Fibroblast of lung (primary cell): Measurements from ENCODE around the gene DNAJB6. TPM values are rescaled to one million over a fixed set of nuclear protein-coding genes. Genes with fewer than 3 reads are reported as not detected.

Source experiments
- DNase-seq, 2 donors: peaks; one replicate each; pipeline versions ENCODE4 v3.0.0 to v3.0.0-alpha.2; 2010; ENCODE audit warnings: low read depth in 2 of 2
- H2AFZ ChIP-seq: 2 replicates; pipeline ENCODE4 v1.5.1; 2012; ENCODE audit warnings: low read length, control low read depth, inconsistent platforms
- H3K27ac ChIP-seq: 2 replicates; pipeline ENCODE4 v1.5.1; 2011; ENCODE audit warnings: low read length, control low read depth; ENCODE audit not compliant: insufficient read depth
- H3K27me3 ChIP-seq: 2 replicates; pipeline ENCODE4 v1.5.1; 2011; ENCODE audit warnings: mild to moderate bottlenecking, low read length; ENCODE audit not compliant: control insufficient read depth, insufficient read depth
- H3K36me3 ChIP-seq: 2 replicates; pipeline ENCODE4 v1.5.1; 2011; ENCODE audit warnings: low read length; ENCODE audit not compliant: control insufficient read depth, insufficient read depth
- H3K4me1 ChIP-seq: 2 replicates; pipeline ENCODE4 v1.5.1; 2011; ENCODE audit warnings: low read length; ENCODE audit not compliant: control insufficient read depth, insufficient read depth; ENCODE audit errors: extremely low read depth
- H3K4me2 ChIP-seq: 2 replicates; pipeline ENCODE4 v1.5.1; 2011; ENCODE audit warnings: low read length, control low read depth; ENCODE audit not compliant: insufficient read depth; ENCODE audit errors: extremely low read depth
- H3K4me3 ChIP-seq, 4 experiments: fragments of 200-600 bp in 1 of 4; sonication (generic) in 1 of 4; replicated peaks in 1 of 4; 2 replicates each; pipeline ENCODE4 v1.5.1; 2011 to 2016; ENCODE audit warnings: low read length in 4 of 4, low read depth in 3 of 4, mild to moderate bottlenecking in 3 of 4, control low read depth in 2 of 4, inconsistent platforms in 1 of 4, mixed read lengths in 1 of 4; ENCODE audit not compliant: insufficient read depth in 1 of 4; ENCODE audit errors: control extremely low read depth in 1 of 4
- H3K79me2 ChIP-seq: 2 replicates; pipeline ENCODE4 v1.5.1; 2012; ENCODE audit warnings: mild to moderate bottlenecking, low read length, inconsistent platforms; ENCODE audit not compliant: control insufficient read depth, insufficient read depth
- H3K9ac ChIP-seq: 2 replicates; pipeline ENCODE4 v1.5.1; 2011; ENCODE audit warnings: mild to moderate bottlenecking, low read length, control low read depth; ENCODE audit not compliant: insufficient read depth
- H3K9me3 ChIP-seq: 2 replicates; pipeline ENCODE4 v1.5.1; 2012; ENCODE audit warnings: low read depth, low read length; ENCODE audit not compliant: control insufficient read depth, insufficient read depth
- H4K20me1 ChIP-seq: 2 replicates; pipeline ENCODE4 v1.5.1; 2011; ENCODE audit warnings: low read length; ENCODE audit not compliant: control insufficient read depth, insufficient read depth; ENCODE audit errors: extremely low read depth
- CTCF ChIP-seq, 2 donors: IDR thresholded peaks in 1 of 2; conservative IDR thresholded peaks in 1 of 2; 1 replicate in 1 of 2; 2 replicates in 1 of 2; pipeline ENCODE4 v1.5.1; 2011 to 2012; ENCODE audit warnings: low read length in 2 of 2, control low read depth in 1 of 2, inconsistent platforms in 1 of 2, low read depth in 1 of 2, mild to moderate bottlenecking in 1 of 2
- EZH2 ChIP-seq: IDR thresholded peaks from 2 replicates; pipeline ENCODE4 v1.5.1; 2012; ENCODE audit warnings: low read length, control low read depth, mild to moderate bottlenecking; ENCODE audit errors: missing control alignments
- polyA plus RNA-seq, 2 donors: library from polyadenylated mRNA; depleted of rRNA in 1 of 2; stranded (reverse) in 1 of 2; unstranded in 1 of 2; fragments of >200 nt; gene quantifications; 2 replicates each; pipeline ENCODE4 v1.2.1, GENCODE V29; 2011 to 2012; ENCODE audit warnings: missing spikeins in 1 of 2
- total RNA-seq: library from RNA; depleted of rRNA; stranded (reverse); fragments of >200 nt; gene quantifications from 2 replicates; pipeline ENCODE4 v1.2.1, GENCODE V29; 2014

Gene DNAJB6
- total and polyA plus RNA-seq, 2 donors (not counting 1 experiment from before 2014, with no cell fraction given) = 86.2 to 117 TPM

DNA sequence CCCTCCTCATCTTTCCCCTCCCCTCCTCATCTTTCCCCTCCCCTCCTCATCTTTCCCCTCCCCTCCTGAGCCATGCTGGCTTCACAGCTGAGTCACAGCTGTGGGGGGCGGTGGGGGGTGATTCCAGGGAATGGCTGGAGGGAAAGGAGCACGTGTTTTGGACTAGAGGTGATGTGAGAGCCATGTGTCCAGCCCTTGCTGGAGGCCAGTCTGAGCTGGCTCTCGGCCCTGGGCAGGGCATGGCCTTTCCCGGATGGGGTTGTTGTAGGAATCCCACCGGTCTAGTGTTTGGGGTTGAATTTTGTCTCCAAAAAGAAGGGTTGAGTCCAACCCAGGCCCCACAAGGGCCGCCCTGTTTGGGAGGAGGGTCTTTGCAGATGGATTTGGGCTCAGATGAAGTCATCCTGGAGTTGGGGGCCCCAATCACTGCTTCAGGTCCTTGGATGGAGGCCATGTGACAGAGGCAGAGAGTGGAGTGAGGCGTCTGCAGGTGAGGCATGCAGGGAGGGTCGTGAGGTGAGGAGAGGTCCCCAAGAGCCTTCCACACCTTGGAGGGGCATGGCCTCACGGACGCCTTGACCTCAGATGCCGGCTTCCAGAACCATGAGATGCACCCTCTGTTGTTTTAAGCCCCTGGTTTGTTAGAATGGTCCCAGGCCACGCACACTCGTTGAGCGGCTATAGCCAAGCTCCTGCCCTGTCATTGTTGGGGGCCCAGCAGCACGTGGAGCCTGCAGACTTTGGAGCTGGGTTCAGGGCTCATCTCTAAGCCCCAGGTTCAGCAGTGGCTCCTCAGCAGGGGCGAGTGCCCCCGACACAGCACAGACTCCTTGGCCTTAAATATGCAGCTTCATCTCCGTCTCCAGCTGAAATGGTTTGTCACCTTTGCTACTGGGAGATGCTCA lies 101.6 kb downstream of the DNAJB6 start:
- no peak for DNase-seq
- Histone ChIP-seq H3K36me3 (no peaks in the 10 kb centered on the region), H3K79me2 (no peaks in the 10 kb centered on the region), H3K27me3 (no peaks in the 10 kb centered on the region), H2AFZ (no peak overlapping the region), H4K20me1 (no peaks in the 10 kb centered on the region), H3K4me1 (no peaks in the 10 kb centered on the region), H3K9me3 (no peaks in the 10 kb centered on the region), H3K9ac (no peak overlapping the region), H3K27ac (no peak overlapping the region), H3K4me2 (no peak overlapping the region), H3K4me3 (no peak overlapping the region)
- no peak for TF ChIP-seq EZH2
- no peak for TF ChIP-seq CTCF (conservative IDR thresholded peaks at IDR 0.05 in 1 of 2, IDR thresholded peaks at IDR 0.05 in 1 of 2; ENCODE audit: low read depth in 1 of 2, low read length in 2 of 2)

GRCh38 chr7:157439149-157439548 lies 102.3 kb downstream of the DNAJB6 start:
- Histone ChIP-seq H3K27me3 (no peaks in the 10 kb centered on the region), H3K36me3 (no peaks in the 10 kb centered on the region), H3K4me2 (no peak overlapping the region), H3K27ac (no peak overlapping the region), H3K9ac (no peak overlapping the region), H2AFZ (no peak overlapping the region), H4K20me1 (no peaks in the 10 kb centered on the region), H3K4me3 (no peak overlapping the region), H3K79me2 (no peaks in the 10 kb centered on the region), H3K4me1 (no peaks in the 10 kb centered on the region), H3K9me3 (no peaks in the 10 kb centered on the region)
- no peak for DNase-seq
- TF ChIP-seq CTCF (conservative IDR thresholded peaks at IDR 0.05 in 1 of 2, IDR thresholded peaks at IDR 0.05 in 1 of 2; ENCODE audit: low read depth in 1 of 2, low read length in 2 of 2) (no peak), EZH2 (no peak)

GRCh38 chr7:157439761-157440160 lies 103.0 kb downstream of the DNAJB6 start:
- Histone ChIP-seq H3K4me1 (no peaks in the 10 kb centered on the region), H3K9ac (no peak overlapping the region), H3K4me3 (no peak overlapping the region), H3K27me3 (no peaks in the 10 kb centered on the region), H4K20me1 (no peaks in the 10 kb centered on the region), H3K79me2 (no peaks in the 10 kb centered on the region), H3K4me2 (no peak overlapping the region), H3K27ac (no peak overlapping the region), H3K9me3 (no peaks in the 10 kb centered on the region), H2AFZ (no peak overlapping the region), H3K36me3 (no peaks in the 10 kb centered on the region)
- no peak for DNase-seq
- TF ChIP-seq CTCF (conservative IDR thresholded peaks at IDR 0.05 in 1 of 2, IDR thresholded peaks at IDR 0.05 in 1 of 2; ENCODE audit: low read depth in 1 of 2, low read length in 2 of 2) (no peak), EZH2 (no peak)
